ENCODE data around the gene LRCOL1. TPM values are rescaled to one million over a fixed set of nuclear protein-coding genes. Genes with fewer than 3 reads are reported as not detected.

The LRCOL1 gene
- total and polyA plus RNA-seq, 10 of the 15 experiments (the other 5 are each of a cell fraction or from before 2014, with no cell fraction given) = not detected

DNA sequence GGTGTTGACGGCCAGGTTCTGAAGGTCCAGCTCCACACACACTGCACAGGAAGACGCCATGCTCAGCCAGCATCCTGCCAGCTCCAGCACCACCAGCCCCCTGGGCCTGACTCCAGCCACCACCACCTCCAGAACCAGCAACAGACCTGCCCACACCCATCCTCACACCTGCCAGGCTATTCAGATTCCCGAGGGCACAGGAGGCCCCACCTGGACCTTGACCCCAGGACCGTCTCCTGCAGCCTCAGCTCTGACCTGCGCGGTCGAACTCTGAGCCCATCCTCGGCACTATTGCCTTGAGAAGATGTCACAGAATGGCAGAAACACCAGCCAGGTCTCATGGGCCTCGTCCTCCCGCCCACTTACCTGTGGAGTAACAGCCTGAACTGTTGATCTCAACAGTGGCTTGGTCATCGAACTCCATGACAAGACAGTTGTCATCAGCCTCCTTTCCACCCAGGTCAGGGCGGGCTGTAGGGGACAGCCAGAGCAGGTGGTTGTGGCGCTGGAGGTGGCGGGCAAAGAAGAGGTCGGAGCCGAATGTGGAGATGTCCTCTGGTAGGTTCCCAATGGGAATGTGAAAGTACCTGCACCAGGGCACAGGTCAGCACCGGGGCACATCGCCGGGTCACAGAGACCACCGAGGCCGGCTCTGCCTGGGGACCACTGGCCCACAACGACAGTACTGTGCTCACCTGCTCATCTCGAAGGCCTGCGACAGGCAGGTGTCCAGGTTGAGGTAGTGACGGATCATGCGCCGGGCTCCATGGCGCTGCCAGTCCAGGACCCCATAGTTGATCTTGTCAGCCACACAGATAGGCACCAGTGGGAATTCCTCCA is 31.6 kb upstream of the LRCOL1 start (continued):
- TF ChIP-seq ZBED1 (IDR thresholded peaks at IDR 0.05; ENCODE audit: borderline replicate concordance) (no peak), GABPA (IDR thresholded peaks at IDR 0.05; ENCODE audit: low read depth) (no peak), BCL3 (IDR thresholded peaks at IDR 0.05; ENCODE audit: borderline replicate concordance, insufficient read depth, low read depth, low read length, poor library complexity, severe bottlenecking) (no peak), ZNF24 (IDR thresholded peaks at IDR 0.05) (no peak)

GRCh38 chr12:132640936-132641335 is 30.6 kb upstream of the LRCOL1 start:
- in situ Hi-C loops (cut with MboI) (no loop called here), intact Hi-C loops (cut with micrococcal nuclease; ENCODE audit: unreplicated experiment) (no loop called here)
- Histone ChIP-seq H4K20me1 (ENCODE audit: control insufficient read depth, insufficient read depth) (no peaks in the 10 kb centered on the region), H3K27me3 (replicated peaks in 1 of 2; ENCODE audit: control insufficient read depth in 2 of 2, insufficient read depth in 2 of 2, low read length in 1 of 2) (no peaks in the 10 kb centered on the region), H3K9me3 (replicated peaks; ENCODE audit: control insufficient read depth, insufficient read depth, low read length) (no peaks in the 10 kb centered on the region), H3K4me3 (no peak overlapping the region), H3K27ac (ENCODE audit: control insufficient read depth, insufficient read depth) (no peak overlapping the region), H3K4me1 (ENCODE audit: control insufficient read depth, insufficient read depth, low read length) (no peaks in the 10 kb centered on the region), H3K79me2 (ENCODE audit: control insufficient read depth, insufficient read depth, low read length) (no peaks in the 10 kb centered on the region), H3K9ac (ENCODE audit: control insufficient read depth, insufficient read depth, low read length) (no peak overlapping the region), H3K36me3 (ENCODE audit: control insufficient read depth in 2 of 2, insufficient read depth in 2 of 2, low read length in 1 of 2) (peaks cover 19 to 45% of the 10 kb centered on the region in 2 experiments), H2AFZ (ENCODE audit: control insufficient read depth, low read depth, low read length) (no peak overlapping the region), H3K4me2 (ENCODE audit: control insufficient read depth, insufficient read depth) (no peak overlapping the region)
- POLR2A ChIA-PET = no interaction called here
- 83% methylated on average over 10 of the region's 10 CpGs for WGBS (ENCODE audit: insufficient coverage, insufficient replicate concordance, low lambda C conversion rate, missing lambda C conversion rate)
- no TSS peak for BruUV-seq (replicated peaks)
- RAD21 ChIA-PET (ENCODE audit: unreplicated experiment) = no interaction called here
- SMC1A ChIA-PET (ENCODE audit: uncharacterized antibody, unreplicated experiment) = no interaction called here
- ATAC-seq (no peak), DNase-seq (ENCODE audit: low read depth, low spot score) (no peak), FAIRE-seq (no peak)
- CTCF ChIA-PET = no interaction called here
- TF ChIP-seq EED (IDR thresholded peaks at IDR 0.05; ENCODE audit: low read depth) (no peak), SIX5 (IDR thresholded peaks at IDR 0.05; ENCODE audit: low read depth, low read length, severe bottlenecking) (no peak), IRF4 (IDR thresholded peaks at IDR 0.05; ENCODE audit: low read depth, low read length) (no peak), JUNB (IDR thresholded peaks at IDR 0.05) (no peak), TCF7 (IDR thresholded peaks at IDR 0.05; ENCODE audit: borderline replicate concordance) (no peak), HCFC1 (IDR thresholded peaks at IDR 0.05; ENCODE audit: low read length) (no peak)
- TF ChIP-seq, protein P1, sequence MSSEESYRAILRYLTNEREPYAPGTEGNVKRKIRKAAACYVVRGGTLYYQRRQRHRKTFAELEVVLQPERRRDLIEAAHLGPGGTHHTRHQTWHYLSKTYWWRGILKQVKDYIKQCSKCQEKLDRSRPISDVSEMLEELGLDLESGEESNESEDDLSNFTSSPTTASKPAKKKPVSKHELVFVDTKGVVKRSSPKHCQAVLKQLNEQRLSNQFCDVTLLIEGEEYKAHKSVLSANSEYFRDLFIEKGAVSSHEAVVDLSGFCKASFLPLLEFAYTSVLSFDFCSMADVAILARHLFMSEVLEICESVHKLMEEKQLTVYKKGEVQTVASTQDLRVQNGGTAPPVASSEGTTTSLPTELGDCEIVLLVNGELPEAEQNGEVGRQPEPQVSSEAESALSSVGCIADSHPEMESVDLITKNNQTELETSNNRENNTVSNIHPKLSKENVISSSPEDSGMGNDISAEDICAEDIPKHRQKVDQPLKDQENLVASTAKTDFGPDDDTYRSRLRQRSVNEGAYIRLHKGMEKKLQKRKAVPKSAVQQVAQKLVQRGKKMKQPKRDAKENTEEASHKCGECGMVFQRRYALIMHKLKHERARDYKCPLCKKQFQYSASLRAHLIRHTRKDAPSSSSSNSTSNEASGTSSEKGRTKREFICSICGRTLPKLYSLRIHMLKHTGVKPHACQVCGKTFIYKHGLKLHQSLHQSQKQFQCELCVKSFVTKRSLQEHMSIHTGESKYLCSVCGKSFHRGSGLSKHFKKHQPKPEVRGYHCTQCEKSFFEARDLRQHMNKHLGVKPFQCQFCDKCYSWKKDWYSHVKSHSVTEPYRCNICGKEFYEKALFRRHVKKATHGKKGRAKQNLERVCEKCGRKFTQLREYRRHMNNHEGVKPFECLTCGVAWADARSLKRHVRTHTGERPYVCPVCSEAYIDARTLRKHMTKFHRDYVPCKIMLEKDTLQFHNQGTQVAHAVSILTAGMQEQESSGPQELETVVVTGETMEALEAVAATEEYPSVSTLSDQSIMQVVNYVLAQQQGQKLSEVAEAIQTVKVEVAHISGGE (CRISPR knock-in tag; IDR thresholded peaks at IDR 0.05) = no peak
- TF ChIP-seq, protein P2, sequence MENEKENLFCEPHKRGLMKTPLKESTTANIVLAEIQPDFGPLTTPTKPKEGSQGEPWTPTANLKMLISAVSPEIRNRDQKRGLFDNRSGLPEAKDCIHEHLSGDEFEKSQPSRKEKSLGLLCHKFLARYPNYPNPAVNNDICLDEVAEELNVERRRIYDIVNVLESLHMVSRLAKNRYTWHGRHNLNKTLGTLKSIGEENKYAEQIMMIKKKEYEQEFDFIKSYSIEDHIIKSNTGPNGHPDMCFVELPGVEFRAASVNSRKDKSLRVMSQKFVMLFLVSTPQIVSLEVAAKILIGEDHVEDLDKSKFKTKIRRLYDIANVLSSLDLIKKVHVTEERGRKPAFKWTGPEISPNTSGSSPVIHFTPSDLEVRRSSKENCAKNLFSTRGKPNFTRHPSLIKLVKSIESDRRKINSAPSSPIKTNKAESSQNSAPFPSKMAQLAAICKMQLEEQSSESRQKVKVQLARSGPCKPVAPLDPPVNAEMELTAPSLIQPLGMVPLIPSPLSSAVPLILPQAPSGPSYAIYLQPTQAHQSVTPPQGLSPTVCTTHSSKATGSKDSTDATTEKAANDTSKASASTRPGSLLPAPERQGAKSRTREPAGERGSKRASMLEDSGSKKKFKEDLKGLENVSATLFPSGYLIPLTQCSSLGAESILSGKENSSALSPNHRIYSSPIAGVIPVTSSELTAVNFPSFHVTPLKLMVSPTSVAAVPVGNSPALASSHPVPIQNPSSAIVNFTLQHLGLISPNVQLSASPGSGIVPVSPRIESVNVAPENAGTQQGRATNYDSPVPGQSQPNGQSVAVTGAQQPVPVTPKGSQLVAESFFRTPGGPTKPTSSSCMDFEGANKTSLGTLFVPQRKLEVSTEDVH (IDR thresholded peaks at IDR 0.05; ENCODE audit: low read depth, partially characterized antibody) = no peak
- TF ChIP-seq, protein P3, sequence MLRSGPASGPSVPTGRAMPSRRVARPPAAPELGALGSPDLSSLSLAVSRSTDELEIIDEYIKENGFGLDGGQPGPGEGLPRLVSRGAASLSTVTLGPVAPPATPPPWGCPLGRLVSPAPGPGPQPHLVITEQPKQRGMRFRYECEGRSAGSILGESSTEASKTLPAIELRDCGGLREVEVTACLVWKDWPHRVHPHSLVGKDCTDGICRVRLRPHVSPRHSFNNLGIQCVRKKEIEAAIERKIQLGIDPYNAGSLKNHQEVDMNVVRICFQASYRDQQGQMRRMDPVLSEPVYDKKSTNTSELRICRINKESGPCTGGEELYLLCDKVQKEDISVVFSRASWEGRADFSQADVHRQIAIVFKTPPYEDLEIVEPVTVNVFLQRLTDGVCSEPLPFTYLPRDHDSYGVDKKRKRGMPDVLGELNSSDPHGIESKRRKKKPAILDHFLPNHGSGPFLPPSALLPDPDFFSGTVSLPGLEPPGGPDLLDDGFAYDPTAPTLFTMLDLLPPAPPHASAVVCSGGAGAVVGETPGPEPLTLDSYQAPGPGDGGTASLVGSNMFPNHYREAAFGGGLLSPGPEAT (IDR thresholded peaks at IDR 0.05; ENCODE audit: low read depth) = no peak
